Hepatocyte (in vitro differentiated cells): Measurements from ENCODE around the gene MAGI2. TPM values are rescaled to one million over a fixed set of nuclear protein-coding genes. Genes with fewer than 3 reads are reported as not detected.

Source experiments
- DNase-seq: peaks from one replicate; pipeline ENCODE4 v3.0.0-alpha.2; 2016; ENCODE audit warnings: low spot score
- H2AFZ ChIP-seq: fragments of 200-600 bp; sonication (generic); 2 replicates; pipeline ENCODE4 v1.6.0; 2016; ENCODE audit warnings: antibody characterized with exemption, mild to moderate bottlenecking
- H3K27ac ChIP-seq: fragments of 200-600 bp; sonication (generic); 2 replicates; pipeline ENCODE4 v1.5.1; 2016; ENCODE audit warnings: mild to moderate bottlenecking
- H3K27me3 ChIP-seq: fragments of 200-600 bp; sonication (generic); 2 replicates; pipeline ENCODE4 v1.6.1; 2016
- H3K36me3 ChIP-seq: fragments of 200-600 bp; sonication (generic); replicated peaks from 2 replicates; pipeline ENCODE4 v1.5.1; 2016; ENCODE audit warnings: low read depth; ENCODE audit not compliant: insufficient read depth
- H3K4me1 ChIP-seq: fragments of 200-600 bp; sonication (generic); 2 replicates; pipeline ENCODE4 v1.5.1; 2016; ENCODE audit warnings: mild to moderate bottlenecking, moderate library complexity; ENCODE audit not compliant: insufficient read depth
- H3K4me2 ChIP-seq: fragments of 200-600 bp; sonication (generic); 2 replicates; pipeline ENCODE4 v1.6.0; 2016
- H3K4me3 ChIP-seq: fragments of 200-600 bp; sonication (generic); 2 replicates; pipeline ENCODE4 v1.5.1; 2016; ENCODE audit warnings: mild to moderate bottlenecking
- H3K79me2 ChIP-seq: fragments of 200-600 bp; sonication (generic); 2 replicates; pipeline ENCODE4 v1.6.0; 2017; ENCODE audit warnings: mild to moderate bottlenecking
- H3K9me2 ChIP-seq: fragments of 200-600 bp; sonication (generic); replicated peaks from 2 replicates; pipeline ENCODE4 v1.6.0; 2017; ENCODE audit warnings: mild to moderate bottlenecking; ENCODE audit not compliant: insufficient read depth
- H3K9me3 ChIP-seq: fragments of 200-600 bp; sonication (generic); 2 replicates; pipeline ENCODE4 v1.5.1; 2016; ENCODE audit warnings: low read depth, mild to moderate bottlenecking
- H4K20me1 ChIP-seq: fragments of 200-600 bp; sonication (generic); 2 replicates; pipeline ENCODE4 v1.6.0; 2016; ENCODE audit warnings: mild to moderate bottlenecking; ENCODE audit not compliant: insufficient read depth, poor library complexity, severe bottlenecking
- CTCF ChIP-seq: fragments of 200-600 bp; sonication (generic); IDR thresholded peaks from 2 replicates; pipeline ENCODE4 v1.5.1; 2016; ENCODE audit warnings: antibody characterized with exemption, mild to moderate bottlenecking; ENCODE audit not compliant: poor library complexity
- EZH2 ChIP-seq: fragments of 200-600 bp; sonication (generic); IDR thresholded peaks from 2 replicates; pipeline ENCODE4 v1.6.1; 2016; ENCODE audit warnings: antibody characterized with exemption, mild to moderate bottlenecking, borderline replicate concordance
- EZH2phosphoT487 ChIP-seq: fragments of 200-600 bp; sonication (generic); IDR thresholded peaks from one replicate; pipeline ENCODE4 v1.6.1; 2018; ENCODE audit warnings: antibody characterized with exemption, mild to moderate bottlenecking, low read depth, moderate library complexity; ENCODE audit not compliant: unreplicated experiment, severe bottlenecking
- WGBS: methylation state at CpG from one replicate; pipeline ENCODE4 v1.1.6; 2016; ENCODE audit warnings: low lambda C conversion rate; ENCODE audit errors: missing lambda C conversion rate; 5-methylcytosine and 5-hydroxymethylcytosine counted together
- polyA plus RNA-seq: library from polyadenylated mRNA; unstranded; fragments of >200 nt; fragmentation: Nextera tagmentation; extraction: Ambion mirVana; gene quantifications from 2 replicates; pipeline ENCODE4 v1.2.1, GENCODE V29; 2016
- total RNA-seq: library from RNA; depleted of rRNA; stranded (reverse); fragments of >200 nt; gene quantifications from 2 replicates; pipeline ENCODE4 v1.2.3, GENCODE V29; 2014

The MAGI2 gene
- total and polyA plus RNA-seq, 2 experiments from 2014 or later, result 3.1 to 6.7 TPM

- Histone ChIP-seq H3K4me1 (no peaks in the 10 kb centered on the region), H3K9me3 (no peaks in the 10 kb centered on the region), H3K36me3 (no peaks in the 10 kb centered on the region), H3K27me3 (no peaks in the 10 kb centered on the region), H2AFZ (no peak overlapping the region), H3K4me2 (no peak overlapping the region), H4K20me1 (no peaks in the 10 kb centered on the region), H3K4me3 (no peak overlapping the region), H3K9me2 (no peaks in the 10 kb centered on the region), H3K27ac (no peak overlapping the region), H3K79me2 (no peaks in the 10 kb centered on the region)
- TF ChIP-seq EZH2phosphoT487 (no peak), CTCF (no peak), EZH2 (no peak)
- no peak for DNase-seq
These were observed 1395.9 kb downstream of the MAGI2 start for GRCh38 chr7:78057571-78057970.

GRCh38 chr7:78055599-78055998 lies 1397.9 kb downstream of the MAGI2 start:
- H3K4me2 ChIP-seq, result no peak overlapping the region
- no peaks in the 10 kb centered on the region for H3K9me2 ChIP-seq
- H3K9me3 ChIP-seq, result no peaks in the 10 kb centered on the region
- no peak overlapping the region for H2AFZ ChIP-seq
- H3K79me2 ChIP-seq, result no peaks in the 10 kb centered on the region
- no peaks in the 10 kb centered on the region for H3K36me3 ChIP-seq
- 55% methylated on average over 1 of the region's 1 CpG for WGBS
- H3K27me3 ChIP-seq, result no peaks in the 10 kb centered on the region
- H3K4me1 ChIP-seq, result no peaks in the 10 kb centered on the region
- TF ChIP-seq EZH2 (no peak), EZH2phosphoT487 (no peak), CTCF (no peak)
- H3K4me3 ChIP-seq, result no peak overlapping the region
- no peak overlapping the region for H3K27ac ChIP-seq
- no peak for DNase-seq
- H4K20me1 ChIP-seq, result no peaks in the 10 kb centered on the region

- 47% methylated on average over 3 of the region's 3 CpGs for WGBS
- Histone ChIP-seq H3K9me2 (no peaks in the 10 kb centered on the region), H3K79me2 (no peaks in the 10 kb centered on the region), H3K27me3 (no peaks in the 10 kb centered on the region), H4K20me1 (no peaks in the 10 kb centered on the region), H2AFZ (no peak overlapping the region), H3K4me1 (no peaks in the 10 kb centered on the region), H3K4me2 (no peak overlapping the region), H3K9me3 (no peaks in the 10 kb centered on the region), H3K4me3 (no peak overlapping the region), H3K36me3 (no peaks in the 10 kb centered on the region), H3K27ac (no peak overlapping the region)
- TF ChIP-seq EZH2 (no peak), CTCF (no peak), EZH2phosphoT487 (no peak)
- peak; percentile 14 for DNase-seq
These were observed 1398.4 kb downstream of the MAGI2 start for GRCh38 chr7:78055001-78055573.

- Histone ChIP-seq H3K9me2 (no peaks in the 10 kb centered on the region), H3K4me3 (no peak overlapping the region), H3K27me3 (no peaks in the 10 kb centered on the region), H3K79me2 (no peaks in the 10 kb centered on the region), H3K4me1 (no peaks in the 10 kb centered on the region), H3K9me3 (no peaks in the 10 kb centered on the region), H4K20me1 (no peaks in the 10 kb centered on the region), H2AFZ (no peak overlapping the region), H3K27ac (no peak overlapping the region), H3K36me3 (no peaks in the 10 kb centered on the region), H3K4me2 (no peak overlapping the region)
- no peak for TF ChIP-seq CTCF
- no peak for TF ChIP-seq EZH2
- TF ChIP-seq EZH2phosphoT487, result no peak
- WGBS, result 49% methylated on average over 7 of the region's 7 CpGs
- DNase-seq, result no peak
These were observed 1401.4 kb downstream of the MAGI2 start for GRCh38 chr7:78052112-78052511.
